HG03066 (cell line): ENCODE results near the gene IL32.
"Not testable (repeated sequence)": the region's sequence is repeated elsewhere in the genome, so short reads cannot be mapped to it uniquely, and the experiment has no call there.

Source experiments
- ATAC-seq: cut with Tn5 transposase; IDR thresholded peaks from one replicate; pipeline ENCODE4 v1.9.1; 2021; ENCODE audit warnings: low read depth; ENCODE audit not compliant: unreplicated experiment

Gene IL32

DNA sequence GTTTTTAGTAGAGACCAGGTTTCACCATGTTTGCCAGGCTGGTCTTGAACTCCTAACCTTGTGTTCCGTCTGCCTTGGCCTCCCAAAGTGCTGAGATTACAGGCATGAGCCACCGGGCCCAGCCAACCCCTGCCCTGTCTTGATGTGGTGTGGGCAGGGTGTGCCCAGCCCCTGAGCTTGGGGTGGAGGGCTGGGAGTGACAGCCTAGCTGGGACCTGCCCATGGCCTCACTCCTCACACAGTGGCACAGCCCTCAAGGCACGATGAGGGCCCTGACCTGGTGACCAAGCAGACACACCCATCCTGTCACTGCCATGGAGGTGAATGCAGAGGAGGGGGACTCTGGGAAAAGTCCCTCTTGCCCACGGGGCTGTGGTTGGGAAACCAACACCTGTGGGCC is 3.0 kb downstream of the IL32 start:
- ATAC-seq, result no peak

DNA sequence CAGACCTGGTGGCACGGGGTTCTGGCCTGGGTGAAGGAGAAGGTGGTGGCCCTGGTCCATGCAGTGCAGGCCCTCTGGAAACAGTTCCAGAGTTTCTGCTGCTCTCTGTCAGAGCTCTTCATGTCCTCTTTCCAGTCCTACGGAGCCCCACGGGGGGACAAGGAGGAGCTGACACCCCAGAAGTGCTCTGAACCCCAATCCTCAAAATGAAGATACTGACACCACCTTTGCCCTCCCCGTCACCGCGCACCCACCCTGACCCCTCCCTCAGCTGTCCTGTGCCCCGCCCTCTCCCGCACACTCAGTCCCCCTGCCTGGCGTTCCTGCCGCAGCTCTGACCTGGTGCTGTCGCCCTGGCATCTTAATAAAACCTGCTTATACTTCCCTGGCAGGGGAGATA is 3.7 kb downstream of the IL32 start:
- ATAC-seq, result not testable (repeated sequence)

DNA sequence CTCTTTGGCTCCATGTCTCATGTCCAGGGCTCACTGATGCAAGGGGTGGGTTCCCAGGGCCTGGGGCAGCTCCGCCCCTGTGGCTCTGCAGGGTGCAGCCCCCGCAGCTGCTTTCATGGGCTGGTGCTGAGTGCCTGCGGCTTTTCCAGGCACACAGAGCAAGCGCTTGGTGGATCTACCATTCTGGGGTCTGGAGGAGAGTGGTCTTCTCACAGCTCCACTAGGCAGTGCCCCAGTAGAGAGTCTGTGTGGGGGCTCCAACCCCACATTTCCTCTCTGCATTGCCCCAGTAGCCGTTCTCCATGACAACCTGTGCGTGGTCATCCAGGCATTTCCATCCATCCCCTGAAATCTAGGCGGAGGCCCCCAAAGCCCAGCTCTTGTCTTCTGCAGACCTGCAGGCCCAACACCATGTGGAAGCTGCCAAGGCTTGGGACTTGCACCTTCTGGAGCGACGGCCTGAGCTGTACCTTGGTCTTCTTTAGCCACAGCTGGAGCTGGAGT is 5.2 kb downstream of the IL32 start:
- ATAC-seq, result no peak

DNA sequence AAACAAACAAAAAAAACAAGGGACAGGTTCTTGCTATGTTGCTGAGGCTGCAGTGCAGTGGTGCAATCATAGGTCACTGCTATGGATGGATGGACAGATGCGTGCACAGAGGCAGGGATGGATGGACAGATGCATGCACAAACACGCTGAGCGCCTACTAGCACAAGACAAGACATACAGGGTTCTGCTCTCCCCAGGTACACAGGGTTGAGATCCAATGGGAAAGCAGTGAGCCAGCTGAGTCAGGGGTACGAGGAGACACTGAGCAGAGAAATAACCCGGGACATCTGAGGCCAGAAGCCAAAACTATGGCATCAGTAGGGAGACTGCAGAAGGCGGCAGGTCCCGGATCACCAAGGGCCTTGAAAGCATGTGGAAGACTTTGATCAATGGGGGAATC is 6.2 kb downstream of the IL32 start:
- no peak for ATAC-seq

DNA sequence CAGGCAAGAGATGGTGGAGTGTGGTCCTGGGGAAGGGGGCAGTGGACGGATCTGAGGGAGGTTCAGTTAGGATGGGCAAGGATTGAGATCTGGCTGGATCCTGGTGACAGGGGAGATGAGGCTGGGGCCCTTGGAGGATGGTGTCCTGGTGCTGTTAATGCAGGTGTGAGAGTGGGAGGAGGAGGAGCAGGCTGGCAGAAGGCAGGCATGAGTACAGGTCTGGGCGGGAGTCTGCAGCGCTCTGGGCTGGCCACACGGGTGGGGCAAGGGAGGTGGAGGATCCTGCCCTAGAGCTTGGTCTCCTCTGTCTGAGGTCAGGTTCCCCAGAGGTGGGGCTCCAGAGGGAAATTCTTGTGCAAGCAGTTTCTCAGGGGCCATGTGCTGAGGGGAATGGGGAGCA is 6.7 kb downstream of the IL32 start:
- ATAC-seq, result not testable (repeated sequence)

DNA sequence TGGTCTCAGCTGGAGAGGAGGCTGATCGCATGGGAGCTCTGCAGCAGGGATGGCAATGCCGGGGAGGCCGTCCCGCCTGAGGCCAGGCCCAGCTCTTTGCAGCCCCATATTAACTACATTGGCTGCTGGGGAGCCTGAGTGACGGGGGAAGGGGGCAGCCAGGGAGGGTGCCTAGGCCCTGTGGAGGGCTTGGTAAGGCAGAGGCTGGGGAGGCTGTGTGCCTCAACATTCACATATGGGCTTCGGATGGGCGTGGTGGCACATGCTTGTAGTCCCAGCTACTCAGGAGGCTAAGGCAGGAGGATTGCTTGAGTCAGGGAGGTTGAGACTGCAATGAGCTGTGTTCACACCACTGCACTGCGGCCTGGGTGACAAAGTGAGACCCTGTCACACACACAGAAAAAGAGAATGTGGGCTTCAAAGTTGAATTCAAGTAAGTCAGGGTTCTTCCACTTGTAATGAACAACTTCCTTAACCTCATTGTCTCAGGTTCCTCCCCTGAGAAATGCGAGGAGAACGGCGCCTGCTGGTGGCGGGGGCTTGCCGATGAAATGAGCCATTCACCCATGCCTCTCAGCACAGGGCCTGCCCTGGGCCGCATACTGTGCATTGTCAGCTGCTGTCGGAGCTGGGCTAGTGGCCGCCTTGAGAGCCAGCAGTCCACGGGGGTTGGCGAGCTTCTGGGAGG is 7.3 kb downstream of the IL32 start:
- not testable (repeated sequence) for ATAC-seq

DNA sequence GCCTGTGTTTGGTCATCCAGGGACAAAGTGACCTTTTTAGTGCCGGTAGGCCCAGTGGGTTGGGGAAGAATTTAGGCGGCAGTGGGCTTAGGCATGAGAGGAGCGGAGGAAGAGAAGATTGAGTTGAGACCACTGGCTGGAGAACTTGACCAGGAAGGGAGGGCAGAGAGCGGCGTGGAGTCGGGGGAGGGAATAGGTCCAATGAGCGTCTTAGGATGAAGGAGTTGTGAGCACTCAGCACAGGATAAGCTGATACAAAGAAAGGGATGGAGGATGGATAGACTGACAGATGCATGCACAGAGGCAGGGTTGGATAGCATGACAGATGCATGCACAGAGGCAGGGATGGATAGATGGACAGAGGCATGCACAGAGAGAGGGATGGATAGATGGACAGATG is 8.0 kb downstream of the IL32 start:
- no peak for ATAC-seq

DNA sequence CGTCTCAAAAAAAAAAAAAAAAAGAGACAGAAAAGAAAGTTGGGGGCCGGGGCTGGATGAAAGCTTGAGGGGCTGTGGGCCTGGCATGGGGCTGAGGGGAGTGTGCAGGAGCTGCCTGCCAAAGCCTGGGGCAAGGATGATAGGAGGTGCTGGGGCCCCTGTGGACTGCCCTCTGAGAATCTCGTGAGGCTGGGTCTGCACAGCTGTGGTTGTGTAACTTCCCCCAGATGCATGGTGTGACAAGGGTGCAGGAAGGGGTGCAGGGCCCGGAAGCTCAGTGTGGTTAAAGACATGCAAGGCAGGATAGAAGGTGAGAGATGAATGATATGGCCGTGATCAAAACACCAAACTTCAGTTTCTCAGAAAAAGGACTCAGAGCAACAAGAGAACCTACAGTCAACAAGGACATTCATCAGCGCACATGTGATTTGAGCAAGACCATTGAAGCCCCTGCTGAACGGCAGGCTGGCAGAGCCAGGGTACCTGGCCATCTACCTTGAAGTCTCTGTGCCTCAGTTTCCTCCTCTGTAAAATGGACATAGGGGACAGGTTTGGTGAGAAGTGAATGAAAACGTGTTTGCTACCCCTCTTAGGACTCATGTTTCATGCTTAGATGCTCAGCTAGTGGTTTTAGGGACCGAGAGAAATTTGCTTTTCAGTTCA is 9.6 kb downstream of the IL32 start:
- no peak for ATAC-seq

DNA sequence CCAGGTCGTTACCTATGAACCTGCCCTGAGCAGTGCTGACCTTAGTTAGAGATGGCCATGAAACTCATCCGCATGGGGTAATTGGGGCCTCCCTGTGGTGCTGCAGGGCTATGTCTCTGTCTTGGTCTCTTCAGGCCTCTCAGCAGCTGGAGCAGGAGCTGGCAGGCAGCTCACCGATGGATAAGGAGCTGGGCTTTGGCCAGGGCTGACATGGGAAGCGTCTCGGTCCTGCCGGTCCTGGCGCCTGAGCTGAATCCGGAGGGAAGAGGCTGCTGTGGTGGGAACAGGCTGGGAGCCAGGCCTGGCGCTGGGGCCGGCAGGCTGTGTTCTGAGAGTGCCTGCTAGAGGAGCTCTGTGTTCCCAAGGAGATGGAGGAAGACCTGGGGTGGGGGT is 10.1 kb downstream of the IL32 start:
- ATAC-seq, result no peak

DNA sequence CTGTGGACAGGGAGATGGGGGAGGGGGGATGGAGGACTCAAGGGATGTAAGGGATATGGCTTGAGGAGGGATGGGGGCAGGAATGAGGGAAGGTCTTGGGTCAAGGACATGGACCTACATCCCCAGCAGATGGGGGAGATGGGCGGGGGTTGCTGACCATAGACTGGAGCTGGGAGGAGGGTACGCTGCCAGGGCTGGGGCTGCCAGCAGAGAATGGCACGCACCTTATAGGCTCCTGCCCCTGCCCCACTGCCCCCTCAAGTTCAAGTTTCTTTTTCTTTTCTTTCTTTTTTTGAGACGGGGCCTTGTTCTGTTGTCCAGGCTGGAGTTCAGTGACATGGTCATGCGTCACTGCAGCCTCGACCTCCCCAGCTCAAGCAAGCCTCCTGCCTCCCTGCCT is 10.5 kb downstream of the IL32 start:
- ATAC-seq, result not testable (repeated sequence)

DNA sequence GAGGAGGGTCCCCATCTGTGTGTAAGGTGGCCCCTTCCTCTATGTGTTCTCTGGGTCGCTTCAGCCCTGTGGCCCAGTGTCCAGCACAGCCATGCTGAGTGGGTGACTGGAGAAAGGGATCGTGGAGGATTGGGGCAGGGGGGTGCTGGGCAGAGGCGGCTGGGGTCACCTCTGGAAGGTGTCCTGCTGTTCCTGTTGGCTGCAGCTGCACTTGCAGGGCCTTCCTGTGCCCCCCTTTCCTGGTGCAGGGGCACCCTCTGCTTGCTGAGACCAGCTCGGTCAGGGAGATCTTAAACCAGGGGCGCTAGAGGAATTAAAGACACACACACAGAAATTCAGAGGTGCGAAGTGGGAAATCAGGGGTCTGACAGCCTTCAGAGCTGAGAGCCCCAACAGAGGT is 11.1 kb downstream of the IL32 start:
- no peak for ATAC-seq

DNA sequence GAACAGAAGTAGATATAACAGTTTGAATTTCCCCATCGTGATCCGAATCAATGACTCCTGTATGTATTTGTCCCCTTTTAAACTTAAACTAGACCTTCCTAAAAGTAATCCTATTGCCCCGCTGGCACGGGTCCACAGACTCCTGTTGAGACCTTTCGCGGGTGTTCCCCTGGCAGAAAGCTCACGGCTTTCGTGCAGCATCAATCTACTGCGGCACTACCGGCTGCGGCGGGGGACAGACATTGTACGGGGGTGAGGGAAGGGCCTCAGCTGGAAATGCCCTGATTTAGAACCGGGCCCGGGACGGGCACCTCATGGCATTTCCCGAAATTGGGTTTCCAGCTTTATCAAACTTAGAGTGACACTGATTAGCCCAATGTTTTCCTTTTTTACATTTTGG is 14.6 kb downstream of the IL32 start:
- ATAC-seq, result no peak

DNA sequence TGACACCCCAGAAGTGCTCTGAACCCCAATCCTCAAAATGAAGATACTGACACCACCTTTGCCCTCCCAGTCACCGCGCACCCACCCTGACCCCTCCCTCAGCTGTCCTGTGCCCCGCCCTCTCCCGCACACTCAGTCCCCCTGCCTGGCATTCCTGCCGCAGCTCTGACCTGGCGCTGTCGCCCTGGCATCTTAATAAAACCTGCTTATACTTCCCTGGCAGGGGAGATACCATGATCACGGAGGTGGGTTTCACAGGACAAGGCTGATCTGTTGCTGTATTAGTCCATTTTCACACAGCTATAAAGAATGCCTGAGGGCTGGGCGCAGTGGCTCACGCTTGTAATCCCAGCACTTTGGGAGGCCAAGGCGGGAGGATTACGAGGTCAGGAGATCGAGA is 16.5 kb downstream of the IL32 start:
- ATAC-seq, result not testable (repeated sequence)

DNA sequence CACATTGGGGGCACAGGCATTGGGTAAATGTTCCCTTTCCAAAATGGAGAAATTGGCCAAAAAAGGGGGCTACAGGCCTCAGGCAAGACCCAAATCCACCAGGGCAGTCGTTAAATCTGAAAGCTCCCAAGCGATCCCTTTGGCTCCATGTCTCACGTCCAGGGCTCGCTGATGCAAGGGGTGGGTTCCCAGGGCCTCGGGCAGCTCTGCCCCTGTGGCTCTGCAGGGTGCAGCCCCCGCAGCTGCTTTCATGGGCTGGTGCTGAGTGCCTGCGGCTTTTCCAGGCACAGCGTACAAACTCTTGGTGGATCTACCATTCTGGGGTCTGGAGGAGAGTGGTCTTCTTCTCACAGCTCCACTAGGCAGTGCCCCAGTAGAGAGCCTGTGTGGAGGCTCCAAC is 18.0 kb downstream of the IL32 start:
- not testable (repeated sequence) for ATAC-seq

DNA sequence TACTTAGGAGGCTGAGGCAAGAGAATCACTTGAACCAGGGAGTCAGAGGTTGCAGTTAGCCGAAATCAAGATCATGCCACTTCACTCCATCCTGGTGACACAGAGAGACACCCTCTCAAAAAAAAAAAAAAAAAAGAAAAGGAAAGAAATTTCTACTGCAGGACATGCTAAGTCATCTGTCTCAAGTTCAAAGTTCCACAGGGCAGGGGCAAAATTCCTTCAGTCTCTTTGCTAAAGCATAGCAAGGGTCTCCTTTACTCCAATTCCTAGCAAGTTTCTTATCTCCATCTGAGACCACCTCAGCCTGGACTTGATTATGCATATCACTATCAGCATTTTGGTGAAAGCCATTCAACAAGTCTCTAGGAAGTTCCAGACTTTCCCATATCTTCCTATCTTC is 19.1 kb downstream of the IL32 start:
- no peak for ATAC-seq

DNA sequence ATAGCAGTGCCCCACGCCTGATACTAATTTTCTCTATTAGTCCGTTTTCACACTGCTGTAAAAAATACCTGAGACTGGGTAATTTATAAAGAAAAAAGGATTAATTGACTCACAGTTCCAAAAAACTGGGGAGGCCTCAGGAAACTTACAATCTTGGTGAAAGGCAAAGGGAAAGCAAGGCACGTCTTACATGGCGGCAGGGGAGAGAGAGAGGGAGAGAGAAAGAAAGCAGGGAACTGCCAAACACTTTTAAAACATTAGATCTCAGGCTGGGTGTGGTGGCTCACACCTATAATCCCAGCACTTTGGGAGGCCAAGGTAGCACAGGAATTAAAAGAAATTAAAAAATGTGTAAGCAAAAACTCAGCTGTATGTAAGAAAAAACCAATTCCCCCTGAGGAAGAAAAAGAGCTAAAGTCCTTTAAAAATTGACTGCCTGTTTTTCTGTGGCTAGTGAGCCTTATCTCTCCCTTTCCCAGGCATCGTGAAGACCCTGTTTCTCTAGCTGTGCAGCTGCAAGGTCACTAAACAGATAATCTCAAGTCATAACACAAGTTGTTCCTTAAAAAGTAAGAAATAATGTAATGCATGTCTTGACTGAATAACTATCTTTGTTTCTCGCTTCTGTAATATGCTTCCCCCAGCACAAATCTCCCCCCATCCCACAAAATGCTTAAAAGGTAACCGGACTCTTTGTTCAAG is 19.7 kb downstream of the IL32 start:
- ATAC-seq, result no peak

DNA sequence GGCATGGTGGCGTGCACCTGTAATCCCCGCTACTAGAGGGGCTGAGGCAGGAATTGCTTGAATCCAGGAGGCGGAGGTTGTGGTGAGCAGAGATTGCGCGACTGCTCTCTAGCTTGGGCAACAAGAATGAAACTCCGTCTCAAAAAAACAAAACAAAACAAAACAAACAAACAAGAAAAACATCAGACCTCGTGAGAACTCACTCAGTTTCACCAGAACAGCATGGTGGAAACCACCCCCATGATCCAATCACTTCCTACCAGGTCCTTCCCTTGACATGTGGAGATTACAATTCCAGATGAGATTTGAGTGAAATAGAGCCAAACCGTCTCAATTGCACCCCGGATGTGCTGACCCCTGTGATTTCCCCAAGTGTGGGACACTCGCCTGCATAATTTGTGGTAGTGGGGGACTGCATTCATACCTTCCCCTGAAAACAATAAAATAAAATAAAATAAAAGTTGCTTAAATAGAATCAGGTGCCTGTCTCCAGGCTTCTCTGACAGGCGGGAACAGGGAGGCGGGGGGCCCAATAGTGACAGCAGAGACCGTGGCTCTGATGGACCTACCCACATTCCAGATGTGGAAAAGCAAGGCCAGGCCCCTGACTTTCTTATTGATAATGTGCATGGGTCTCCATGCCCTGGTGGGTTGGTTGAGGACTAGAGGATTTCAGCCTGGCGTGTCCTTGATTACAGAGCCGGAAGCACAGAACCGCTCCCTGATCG is 20.6 kb downstream of the IL32 start:
- ATAC-seq, result no peak

DNA sequence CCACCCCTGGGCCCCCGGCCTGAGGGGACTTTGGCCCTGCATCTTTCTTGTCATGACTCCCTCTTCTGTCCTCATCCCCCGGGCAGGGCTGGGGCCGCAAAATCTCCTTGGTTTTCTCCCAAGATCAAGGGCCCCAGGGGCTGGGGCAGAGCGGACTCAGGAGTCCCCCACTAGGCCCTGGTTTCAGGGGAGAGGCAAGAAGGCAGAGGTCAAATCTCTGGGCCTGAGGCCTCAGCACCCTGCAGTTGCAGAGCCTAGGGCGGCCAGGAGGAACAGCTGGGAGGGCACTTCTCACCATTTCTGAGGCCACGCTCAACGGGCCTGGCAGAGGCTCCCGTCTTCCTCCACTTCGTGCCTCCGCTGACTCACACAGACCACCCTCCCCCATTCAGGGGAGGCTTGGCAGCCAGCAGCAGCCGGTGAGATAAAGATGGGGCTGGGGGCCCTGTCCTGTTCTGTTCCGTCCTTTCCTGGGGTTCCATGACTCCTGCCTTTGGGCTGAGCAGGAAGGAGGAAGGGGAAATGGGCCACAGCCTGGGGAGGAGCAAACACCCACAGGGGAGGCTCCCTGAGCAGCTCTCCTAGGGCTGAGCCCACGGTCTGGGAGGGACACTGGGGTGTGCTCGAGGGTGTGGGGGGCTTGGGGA is 21.3 kb downstream of the IL32 start:
- ATAC-seq, result no peak

DNA sequence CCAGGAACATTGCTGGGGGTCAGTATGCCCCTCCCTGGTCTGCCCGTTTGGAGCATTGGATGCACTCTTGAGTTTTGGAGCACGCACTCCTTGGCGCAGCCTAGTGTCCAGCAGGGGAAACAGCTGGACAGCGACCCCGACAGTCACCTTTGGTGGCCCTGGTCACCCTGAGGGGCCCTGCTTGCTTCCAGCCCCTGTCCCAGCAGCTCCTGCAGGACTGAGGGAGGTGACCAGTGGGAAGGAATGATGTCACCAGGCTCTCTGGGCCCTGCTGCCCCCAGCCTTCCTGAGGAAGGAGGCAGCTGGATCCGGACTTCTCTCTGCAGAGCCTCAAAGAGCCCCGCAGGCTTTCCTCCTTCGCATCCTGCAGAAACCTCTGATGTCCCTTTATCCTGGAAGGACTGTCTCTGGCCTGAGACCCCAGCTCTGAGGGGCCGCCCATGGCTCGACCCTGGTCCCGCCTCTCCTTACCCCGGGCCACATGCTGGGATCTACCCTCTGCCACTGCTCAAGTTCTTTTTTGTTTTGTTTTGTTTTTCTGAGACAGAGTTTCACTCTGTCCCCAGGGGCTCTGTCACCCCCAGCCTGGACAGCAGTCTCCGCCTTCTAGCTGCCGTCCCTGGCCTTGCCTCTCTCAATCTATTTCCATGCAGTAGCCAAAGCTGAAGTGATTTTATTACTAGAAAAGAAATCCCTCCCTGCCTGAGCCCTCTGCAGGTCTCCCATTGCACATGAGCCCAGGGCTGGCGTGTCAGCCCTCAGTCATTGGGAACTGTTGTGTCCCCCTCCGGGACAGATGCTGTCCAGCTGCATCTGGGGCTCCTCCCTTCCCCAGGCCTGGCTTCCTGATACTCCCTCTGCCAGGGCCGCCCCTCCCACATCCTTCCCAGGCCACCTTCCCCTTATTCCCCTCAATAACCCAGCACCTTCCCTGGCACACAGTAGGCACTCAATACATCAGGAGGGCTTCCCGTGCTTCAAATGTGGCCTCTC is 22.1 kb downstream of the IL32 start:
- ATAC-seq, result no peak
